Measurements from ENCODE around the gene EGFR.
"Not testable (repeated sequence)": the region's sequence is repeated elsewhere in the genome, so short reads cannot be mapped to it uniquely, and the experiment has no call there.

EGFR gene

GRCh38 chr7:55148571-55148970 lies 129.8 kb downstream of the EGFR start:
- no peak for DNase-seq (ENCODE audit: low spot score)

GRCh38 chr7:55149001-55149400 lies 130.2 kb downstream of the EGFR start:
- DNase-seq (ENCODE audit: low spot score) = no peak

GRCh38 chr7:55150166-55150565 lies 131.3 kb downstream of the EGFR start:
- no peak for DNase-seq (ENCODE audit: low spot score)

- DNase-seq (ENCODE audit: low spot score) = no peak
Measured at GRCh38 chr7:55150709-55151451, 132.1 kb downstream of the EGFR start.

GRCh38 chr7:55152516-55152915 lies 133.7 kb downstream of the EGFR start:
- no peak for DNase-seq (ENCODE audit: low spot score)

- no peak for DNase-seq (ENCODE audit: low spot score)
Measured at GRCh38 chr7:55154096-55154495, 135.3 kb downstream of the EGFR start.

- no peak for DNase-seq (ENCODE audit: low spot score)
Measured at GRCh38 chr7:55155351-55156117, 136.7 kb downstream of the EGFR start.

GRCh38 chr7:55156919-55157763 lies 138.3 kb downstream of the EGFR start:
- DNase-seq (ENCODE audit: low spot score) = no peak

- no peak for DNase-seq (ENCODE audit: low spot score)
Measured at GRCh38 chr7:55157764-55158105, 138.9 kb downstream of the EGFR start.

- no peak for DNase-seq (ENCODE audit: low spot score)
Measured at GRCh38 chr7:55158541-55159382, 139.9 kb downstream of the EGFR start.

GRCh38 chr7:55160539-55160938 lies 141.7 kb downstream of the EGFR start:
- no peak for DNase-seq (ENCODE audit: low spot score)

- no peak for DNase-seq (ENCODE audit: low spot score)
Measured at GRCh38 chr7:55161154-55161687, 142.4 kb downstream of the EGFR start.

- no peak for DNase-seq (ENCODE audit: low spot score)
Measured at GRCh38 chr7:55162476-55162875, 143.7 kb downstream of the EGFR start.

GRCh38 chr7:55163733-55164132 lies 144.9 kb downstream of the EGFR start:
- DNase-seq (ENCODE audit: low spot score) = no peak

- DNase-seq (ENCODE audit: low spot score) = no peak
Measured at GRCh38 chr7:55164527-55164926, 145.7 kb downstream of the EGFR start.

GRCh38 chr7:55165176-55165861 lies 146.5 kb downstream of the EGFR start:
- no peak for DNase-seq (ENCODE audit: low spot score)

GRCh38 chr7:55167296-55167695 lies 148.5 kb downstream of the EGFR start:
- DNase-seq (ENCODE audit: low spot score) = not testable (repeated sequence)

- DNase-seq (ENCODE audit: low spot score) = no peak
Measured at GRCh38 chr7:55170335-55171069, 151.7 kb downstream of the EGFR start.

- DNase-seq (ENCODE audit: low spot score) = no peak
Measured at GRCh38 chr7:55171157-55171556, 152.3 kb downstream of the EGFR start.

GRCh38 chr7:55172161-55172560 lies 153.3 kb downstream of the EGFR start:
- no peak for DNase-seq (ENCODE audit: low spot score)
